GM20431 (cell line): Measurements from ENCODE around the gene ZNF84.

Source experiments
- in situ Hi-C: fragments of 300-500 bp; cut with MseI, MboI; formaldehyde crosslinking; loops from one replicate; pipeline ENCODE4 v1.15.0; 2020; ENCODE audit warnings: low sequenced_read_pairs; ENCODE audit not compliant: unreplicated experiment

The ZNF84 gene

DNA sequence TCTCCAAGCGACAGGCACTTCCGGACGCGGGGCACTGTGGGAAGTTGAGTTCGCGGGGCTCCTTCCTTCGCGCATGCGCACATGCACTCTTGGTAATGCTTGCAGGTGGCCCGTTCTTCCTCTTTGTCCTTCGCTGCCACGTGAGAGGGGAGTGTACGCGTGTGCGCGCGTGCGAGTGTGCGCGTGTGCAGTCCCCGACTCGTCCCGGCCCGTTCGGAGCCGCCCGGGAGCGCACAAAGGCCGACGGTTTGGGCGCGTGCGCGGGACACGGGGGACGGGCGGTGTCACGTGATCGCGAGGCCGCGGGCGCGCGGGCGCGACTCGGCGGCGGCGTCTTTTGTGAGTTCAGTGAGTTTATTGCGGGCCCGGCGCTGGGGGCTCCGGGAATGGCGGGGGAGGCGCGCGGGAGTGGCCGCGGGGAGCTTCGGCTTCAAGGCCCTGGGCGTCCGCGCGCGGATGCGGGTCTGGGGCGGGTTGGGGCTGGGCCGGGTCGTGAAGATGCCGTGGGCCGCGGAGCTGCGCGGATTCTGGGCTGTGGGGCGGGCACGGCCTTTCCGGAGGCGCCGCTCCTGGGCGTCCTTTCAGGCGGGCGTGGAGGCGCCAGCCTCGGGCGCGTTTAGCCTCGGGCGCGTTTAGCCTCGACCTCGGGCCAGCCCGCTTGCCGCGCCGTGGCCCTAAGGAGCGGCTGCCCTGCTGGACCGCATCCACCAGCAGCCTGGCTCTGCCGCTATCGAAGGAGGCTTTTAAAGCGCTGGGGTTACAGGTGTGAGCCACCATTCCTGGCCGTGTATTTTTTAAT is at the start of gene ZNF84:
ZNF84 (plus strand) TSS at position 303 of the 799 bp plus-strand sequence. CDS start 3,959 bp downstream, outside the sequence.
- in situ Hi-C loops, result no loop called here

DNA sequence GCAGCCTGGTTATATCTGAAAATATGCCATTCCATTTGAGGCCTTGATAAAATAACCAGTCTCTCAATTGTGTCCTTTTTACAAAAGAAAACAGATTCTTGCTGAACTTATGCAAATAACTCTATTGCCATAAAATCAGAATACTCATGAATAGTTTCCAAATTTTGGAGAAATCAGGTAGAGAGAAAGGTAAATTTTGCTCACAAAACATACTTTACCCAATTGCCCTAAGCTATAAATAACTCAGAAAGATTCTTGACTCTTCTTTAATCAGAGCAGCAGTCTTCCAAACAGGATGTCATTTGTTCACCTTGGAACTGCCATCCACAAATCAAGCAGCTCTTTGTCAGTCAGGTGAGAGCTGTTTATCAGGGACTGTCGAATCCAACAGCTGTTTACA is 38.6 kb upstream of the ZNF84 start:
- in situ Hi-C loops, result no loop called here

DNA sequence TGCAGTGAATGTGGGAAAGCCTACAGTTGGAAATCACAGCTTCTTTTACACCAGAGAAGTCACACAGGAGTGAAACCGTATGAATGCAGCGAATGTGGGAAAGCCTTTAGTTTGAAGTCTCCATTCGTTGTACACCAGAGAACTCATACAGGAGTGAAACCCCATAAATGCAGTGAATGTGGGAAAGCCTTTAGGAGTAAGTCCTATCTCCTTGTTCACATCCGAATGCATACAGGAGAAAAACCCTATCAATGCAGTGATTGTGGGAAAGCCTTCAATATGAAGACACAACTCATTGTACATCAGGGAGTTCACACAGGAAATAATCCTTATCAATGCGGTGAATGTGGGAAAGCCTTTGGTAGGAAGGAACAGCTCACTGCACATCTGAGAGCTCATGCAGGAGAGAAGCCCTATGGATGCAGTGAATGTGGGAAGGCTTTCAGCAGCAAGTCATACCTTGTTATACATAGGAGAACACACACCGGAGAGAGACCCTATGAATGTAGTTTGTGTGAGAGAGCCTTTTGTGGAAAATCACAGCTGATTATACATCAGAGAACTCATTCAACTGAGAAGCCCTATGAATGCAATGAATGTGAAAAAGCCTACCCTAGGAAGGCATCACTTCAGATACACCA is 26.5 kb upstream of the ZNF84 start:
- in situ Hi-C loops, result no loop called here

DNA sequence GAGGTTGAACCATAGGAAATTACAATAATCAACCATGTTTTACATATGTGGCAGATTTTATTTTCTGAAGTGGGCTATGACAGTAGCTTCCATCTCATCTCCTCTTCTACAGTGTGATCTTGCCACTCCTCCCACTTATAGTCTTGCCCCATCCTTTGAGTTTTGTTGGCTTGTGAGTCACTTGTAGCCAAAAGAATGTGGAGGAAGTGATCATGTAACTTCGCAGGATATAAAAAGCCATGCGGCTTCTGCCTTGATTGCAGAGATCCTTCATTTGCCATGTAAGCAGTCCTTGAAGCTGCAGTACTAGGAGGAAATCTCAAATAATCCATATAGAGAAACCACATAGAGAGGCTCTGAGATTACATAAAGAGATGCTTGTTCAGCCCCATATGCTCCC is 13.7 kb upstream of the ZNF84 start:
- in situ Hi-C loops, result no loop called here

DNA sequence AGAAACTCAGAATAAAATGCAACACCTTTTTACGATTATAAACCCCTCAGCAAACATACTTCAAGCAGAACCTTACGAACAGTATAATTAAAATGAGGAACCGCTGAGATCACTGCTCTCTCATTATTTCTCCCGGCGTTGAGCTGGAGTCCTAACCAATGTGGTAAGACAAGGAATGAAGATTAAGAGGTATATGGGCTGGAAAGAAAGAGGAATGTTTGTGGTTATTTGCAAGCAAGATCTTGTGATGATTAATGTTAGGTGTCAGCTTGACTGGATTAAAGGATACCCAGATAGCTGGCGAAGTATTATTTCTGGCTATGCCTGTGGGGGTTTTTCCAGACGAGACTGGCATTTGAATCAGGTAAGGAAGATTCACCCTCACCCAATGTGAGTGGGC is 10.3 kb upstream of the ZNF84 start:
- in situ Hi-C loops, result no loop called here

- in situ Hi-C loops, result no loop called here
Measured at GRCh38 chr12:133038118-133038709, 905 bp downstream of the ZNF84 start.

- in situ Hi-C loops, result no loop called here
Measured at GRCh38 chr12:133046698-133047097, 9.4 kb downstream of the ZNF84 start.

GRCh38 chr12:133057446-133057845 is 20.1 kb downstream of the ZNF84 start:
- in situ Hi-C loops, result no loop called here

DNA sequence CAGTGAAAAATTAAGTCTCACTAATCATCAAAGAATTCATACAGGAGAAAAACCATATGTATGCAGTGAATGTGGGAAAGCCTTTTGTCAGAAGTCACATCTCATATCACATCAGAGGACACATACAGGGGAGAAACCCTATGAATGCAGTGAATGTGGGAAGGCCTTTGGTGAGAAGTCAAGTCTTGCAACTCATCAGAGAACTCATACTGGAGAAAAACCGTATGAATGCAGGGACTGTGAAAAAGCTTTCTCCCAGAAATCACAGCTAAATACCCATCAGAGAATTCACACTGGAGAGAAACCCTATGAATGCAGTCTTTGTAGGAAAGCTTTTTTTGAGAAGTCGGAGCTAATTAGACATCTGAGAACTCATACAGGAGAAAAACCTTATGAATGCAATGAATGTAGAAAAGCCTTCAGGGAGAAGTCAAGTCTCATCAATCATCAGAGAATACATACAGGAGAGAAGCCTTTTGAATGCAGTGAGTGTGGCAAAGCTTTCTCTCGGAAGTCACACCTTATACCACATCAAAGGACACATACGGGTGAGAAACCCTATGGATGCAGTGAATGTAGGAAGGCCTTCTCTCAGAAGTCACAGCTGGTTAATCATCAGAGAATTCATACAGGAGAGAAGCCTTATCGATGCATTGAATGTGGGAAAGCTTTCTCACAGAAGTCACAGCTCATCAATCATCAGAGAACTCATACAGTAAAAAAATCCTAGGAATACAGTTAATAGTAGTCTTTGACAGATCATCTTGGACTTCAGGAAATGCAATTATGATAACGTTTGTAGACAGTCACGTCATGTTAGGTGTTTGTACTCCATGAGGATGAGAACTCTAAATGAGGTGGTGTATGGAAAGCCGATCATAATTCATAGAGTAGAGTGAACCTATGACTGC is 21.1 kb downstream of the ZNF84 start:
- in situ Hi-C loops, result no loop called here

GRCh38 chr12:133061954-133062353 is 24.6 kb downstream of the ZNF84 start:
- in situ Hi-C loops, result no loop called here

DNA sequence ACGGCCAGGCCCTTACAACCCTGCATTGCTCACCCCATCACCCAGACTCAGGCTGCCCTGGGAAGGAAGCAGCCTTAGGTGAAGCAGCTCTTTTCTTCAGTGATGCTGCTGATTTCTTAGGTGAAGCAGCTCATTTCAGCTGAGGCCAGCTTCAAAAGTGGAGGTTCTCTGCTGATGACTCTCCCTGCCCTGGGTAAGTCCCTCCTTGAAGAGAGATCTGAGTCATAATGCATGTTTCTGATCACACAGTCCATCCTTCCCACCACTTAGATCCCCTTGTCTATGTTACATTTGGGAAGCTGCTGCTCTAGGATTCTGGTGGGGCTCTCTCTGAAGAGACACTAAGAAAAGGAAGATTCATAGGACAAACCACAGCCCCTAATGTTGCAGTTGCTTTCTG is 26.2 kb downstream of the ZNF84 start:
- in situ Hi-C loops, result no loop called here

DNA sequence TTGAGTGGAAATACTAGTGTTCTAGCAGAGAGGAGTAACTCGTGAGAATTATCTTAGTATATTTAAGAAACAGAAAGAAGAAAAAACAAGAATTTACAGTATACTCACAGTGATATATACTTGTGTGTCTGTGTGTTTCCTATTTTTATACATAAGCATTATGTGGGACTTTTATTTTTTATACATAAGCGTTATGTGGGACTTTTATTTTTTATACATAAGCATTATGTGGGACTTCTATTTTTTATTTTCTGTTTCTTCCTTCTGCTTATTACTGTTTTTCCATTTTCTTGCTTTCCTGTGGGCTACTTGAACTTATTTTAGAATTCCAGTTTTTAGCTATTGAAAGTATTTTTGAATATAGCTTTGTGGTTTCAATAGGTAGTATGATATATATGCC is 36.5 kb downstream of the ZNF84 start:
- in situ Hi-C loops, result no loop called here

GRCh38 chr12:133080026-133080367 is 42.7 kb downstream of the ZNF84 start:
- in situ Hi-C loops, result no loop called here

DNA sequence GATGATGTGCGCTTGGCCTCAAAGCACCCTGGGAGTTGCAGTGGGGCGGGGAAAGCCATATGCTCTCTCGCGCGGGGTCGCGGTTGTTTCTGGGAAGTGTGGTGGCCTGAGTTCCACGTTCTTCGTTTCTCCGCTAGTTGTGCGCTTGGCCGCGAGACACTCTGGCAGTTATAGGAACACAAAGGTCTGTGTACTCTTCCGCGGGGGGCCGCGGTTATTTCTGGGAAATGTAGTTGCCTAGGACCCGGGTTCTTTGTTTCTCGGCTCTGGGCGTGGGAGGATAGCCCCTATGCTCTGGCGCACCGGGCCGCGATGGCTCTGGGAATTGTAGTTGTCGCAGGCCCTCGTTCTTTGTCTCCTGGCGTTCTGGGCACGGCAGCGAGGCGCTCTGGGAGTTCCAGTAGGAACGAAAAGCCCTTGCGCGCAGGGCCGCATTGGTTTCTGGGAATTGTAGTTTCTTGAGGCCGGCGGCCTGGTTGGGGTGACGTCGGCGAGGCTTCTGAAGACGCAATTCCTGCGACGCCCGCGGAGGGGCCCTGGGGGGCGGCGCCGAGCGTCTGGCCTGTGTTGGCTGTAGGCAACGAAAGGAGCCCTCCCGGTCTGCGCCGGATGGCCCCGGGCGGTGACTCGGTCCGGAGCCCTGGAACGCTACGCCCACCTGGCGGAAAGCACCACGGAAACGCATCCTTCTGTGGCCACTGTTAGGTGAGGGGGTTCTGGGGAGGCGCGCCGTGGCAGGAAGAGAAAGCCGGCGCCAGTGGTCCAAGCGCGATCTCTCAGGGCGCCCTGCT is 43.3 kb downstream of the ZNF84 start, which contains the start of gene ZNF140:
ZNF140 (plus strand) TSS at position 556 of the 791 bp plus-strand sequence. CDS start 398 bp downstream, outside the sequence.
- in situ Hi-C loops, result no loop called here

DNA sequence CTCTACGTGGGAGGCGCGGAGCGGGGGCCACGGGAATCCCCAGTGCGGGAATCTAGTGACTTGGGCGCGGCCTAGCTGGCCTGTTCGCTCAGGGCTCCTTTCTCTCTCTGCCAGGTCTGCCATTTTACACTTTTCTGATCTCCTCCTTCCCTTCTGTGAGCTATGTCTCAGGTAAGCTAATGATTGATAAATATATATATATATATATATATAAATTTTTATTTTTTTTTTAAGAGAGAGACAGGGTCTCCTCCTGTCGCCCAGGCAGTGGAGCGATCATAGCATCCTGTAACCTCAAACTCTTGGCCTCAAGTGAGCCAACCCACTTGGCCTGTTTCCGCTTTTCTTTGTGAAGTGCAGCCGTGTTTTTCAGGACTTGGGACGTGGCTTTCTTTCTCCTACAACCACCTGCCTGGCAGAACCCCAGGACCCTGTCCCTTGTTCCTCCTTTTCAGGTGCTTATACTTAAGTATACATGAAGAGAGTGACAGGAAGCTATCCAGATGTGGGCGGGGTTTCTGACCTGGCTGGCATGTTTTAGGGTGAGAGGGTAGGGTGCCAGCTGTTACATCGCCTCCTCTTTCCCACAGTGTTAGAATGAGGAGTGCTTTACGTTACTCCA is 44.0 kb downstream of the ZNF84 start:
- in situ Hi-C loops, result no loop called here

DNA sequence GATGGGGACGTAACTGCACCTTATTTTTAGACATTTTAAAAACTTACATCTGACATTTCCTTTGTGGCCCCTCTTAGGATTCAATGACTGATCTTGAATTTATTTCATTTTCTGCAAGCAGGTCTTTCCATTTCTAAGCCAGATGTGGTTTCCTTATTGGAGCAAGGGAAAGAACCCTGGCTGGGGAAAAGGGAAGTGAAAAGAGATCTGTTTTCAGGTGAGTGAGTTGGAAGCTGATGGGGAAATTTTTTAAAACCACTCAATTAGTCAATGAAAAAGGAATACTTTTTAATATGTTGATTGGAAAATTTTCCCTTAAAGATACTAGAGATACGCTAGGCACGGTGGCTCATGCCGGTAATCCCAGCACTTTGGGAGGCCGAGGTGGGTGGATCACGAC is 46.0 kb downstream of the ZNF84 start:
- in situ Hi-C loops, result no loop called here

- in situ Hi-C loops, result no loop called here
Measured at GRCh38 chr12:133105620-133106019, 68.3 kb downstream of the ZNF84 start.

GRCh38 chr12:133106253-133106652 is 68.9 kb downstream of the ZNF84 start:
- in situ Hi-C loops, result no loop called here

DNA sequence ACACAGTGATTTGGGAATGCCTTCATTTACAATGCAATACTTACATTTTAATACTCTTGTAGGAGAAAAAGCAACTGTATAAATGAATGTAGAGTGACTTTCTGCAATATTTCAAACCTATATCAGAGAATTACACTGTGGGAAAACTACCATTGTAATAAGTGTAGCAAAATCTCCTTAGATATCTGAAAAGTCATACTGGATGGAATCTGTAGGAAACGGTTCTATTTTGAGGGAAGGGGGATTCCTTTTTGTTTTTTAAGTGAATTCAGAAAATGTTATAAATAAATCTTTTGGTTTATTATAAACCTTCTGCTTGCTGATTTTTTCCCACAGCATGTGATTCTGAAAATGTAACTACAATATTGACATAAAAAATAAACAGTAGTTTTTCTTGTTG is 69.8 kb downstream of the ZNF84 start:
- in situ Hi-C loops, result no loop called here
